HS-27A (cell line): ENCODE data around the gene RIOK3.
"Not testable (repeated sequence)": the region's sequence is repeated elsewhere in the genome, so short reads cannot be mapped to it uniquely, and the experiment has no call there.

Experiments
- DNase-seq: peaks from one replicate; pipeline ENCODE4 v3.0.0-alpha.2; 2012; ENCODE audit warnings: low read depth, missing footprints

The RIOK3 gene

DNA sequence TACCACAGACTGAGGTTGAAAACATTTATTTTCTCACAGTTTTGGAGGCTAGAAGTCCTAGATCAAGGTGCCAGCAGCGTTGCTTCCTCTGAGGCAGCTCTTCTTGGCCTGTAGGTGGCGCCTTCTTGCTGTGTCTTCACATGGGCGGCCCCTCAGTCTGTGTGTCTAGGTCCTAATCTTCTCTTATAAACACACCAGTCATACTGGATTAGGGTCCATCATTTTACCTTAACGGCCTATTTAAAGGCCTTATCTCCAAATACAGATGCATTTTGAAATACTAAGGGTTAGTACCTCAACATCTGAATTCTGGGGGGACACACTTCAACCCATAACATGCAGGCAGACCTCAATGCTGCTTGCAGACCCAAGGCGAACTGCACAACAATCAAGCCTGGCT lies 45.8 kb downstream of the RIOK3 start:
- peak; percentile 63 for DNase-seq

DNA sequence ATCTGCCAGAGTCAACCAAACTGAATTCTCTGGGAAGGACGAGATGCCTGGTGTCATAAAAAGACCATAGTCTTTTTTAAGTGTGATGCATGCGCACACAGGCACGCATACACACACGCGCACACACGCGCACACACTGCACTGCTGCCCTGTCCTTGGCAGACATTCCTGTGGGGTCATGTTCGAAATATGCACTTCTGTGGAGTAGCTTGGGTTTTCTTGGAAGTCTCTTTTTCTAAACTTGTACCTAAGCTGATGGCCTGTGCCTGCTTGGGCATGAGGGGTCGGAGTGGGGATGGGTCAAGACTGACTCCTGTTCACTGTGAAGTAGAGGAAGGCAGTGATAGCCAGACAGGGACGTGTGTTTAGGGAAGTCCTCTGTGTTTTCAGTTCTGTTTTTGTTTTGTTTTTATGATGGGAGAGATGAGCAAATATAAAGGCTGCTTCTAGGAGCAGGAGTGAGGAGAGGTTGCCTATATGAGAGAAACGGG lies 46.2 kb downstream of the RIOK3 start:
- no peak for DNase-seq

DNA sequence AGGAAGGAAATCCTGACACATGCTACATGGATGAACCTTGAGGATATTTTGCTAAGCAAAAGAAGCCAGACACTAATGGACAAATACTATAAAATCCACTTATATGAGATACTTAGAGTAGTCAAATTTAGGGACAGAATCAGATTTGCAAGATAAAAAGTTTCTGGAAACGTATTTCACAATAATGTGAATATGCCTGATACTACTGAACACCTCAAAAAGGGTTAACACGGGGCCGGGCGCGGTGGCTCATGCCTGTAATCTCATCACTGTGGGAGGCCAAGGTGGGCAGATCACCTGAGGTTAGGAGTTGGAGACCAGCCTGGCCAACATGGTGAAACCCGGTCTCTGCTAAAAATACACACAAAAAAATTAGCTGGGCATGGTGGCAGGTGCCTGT lies 48.5 kb downstream of the RIOK3 start:
- DNase-seq: no peak

DNA sequence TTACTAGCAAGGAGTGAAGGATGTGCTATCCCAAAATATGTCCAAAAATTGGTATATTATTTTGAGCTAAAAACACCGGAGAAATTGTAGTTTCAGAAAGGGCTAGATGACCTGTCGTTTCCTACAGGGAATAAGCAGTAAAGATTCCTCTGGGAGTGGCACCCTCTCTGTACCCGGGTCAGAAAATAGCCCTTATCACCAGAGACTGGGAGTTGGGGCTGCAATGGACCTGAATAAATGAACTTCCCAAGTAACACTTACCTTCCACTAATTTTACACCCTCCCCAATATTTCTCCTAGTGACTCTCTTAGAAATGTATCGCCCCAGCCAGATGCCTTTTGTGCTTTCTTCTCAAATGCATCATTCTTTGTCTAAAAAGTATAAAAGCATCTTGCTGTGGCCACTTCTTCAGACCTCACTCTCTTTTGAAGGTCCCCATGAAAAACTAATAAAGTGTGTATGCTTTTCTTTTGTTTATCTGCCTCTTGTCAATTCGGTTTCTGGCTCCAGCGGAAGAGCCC lies 49.5 kb downstream of the RIOK3 start:
- DNase-seq: no peak

DNA sequence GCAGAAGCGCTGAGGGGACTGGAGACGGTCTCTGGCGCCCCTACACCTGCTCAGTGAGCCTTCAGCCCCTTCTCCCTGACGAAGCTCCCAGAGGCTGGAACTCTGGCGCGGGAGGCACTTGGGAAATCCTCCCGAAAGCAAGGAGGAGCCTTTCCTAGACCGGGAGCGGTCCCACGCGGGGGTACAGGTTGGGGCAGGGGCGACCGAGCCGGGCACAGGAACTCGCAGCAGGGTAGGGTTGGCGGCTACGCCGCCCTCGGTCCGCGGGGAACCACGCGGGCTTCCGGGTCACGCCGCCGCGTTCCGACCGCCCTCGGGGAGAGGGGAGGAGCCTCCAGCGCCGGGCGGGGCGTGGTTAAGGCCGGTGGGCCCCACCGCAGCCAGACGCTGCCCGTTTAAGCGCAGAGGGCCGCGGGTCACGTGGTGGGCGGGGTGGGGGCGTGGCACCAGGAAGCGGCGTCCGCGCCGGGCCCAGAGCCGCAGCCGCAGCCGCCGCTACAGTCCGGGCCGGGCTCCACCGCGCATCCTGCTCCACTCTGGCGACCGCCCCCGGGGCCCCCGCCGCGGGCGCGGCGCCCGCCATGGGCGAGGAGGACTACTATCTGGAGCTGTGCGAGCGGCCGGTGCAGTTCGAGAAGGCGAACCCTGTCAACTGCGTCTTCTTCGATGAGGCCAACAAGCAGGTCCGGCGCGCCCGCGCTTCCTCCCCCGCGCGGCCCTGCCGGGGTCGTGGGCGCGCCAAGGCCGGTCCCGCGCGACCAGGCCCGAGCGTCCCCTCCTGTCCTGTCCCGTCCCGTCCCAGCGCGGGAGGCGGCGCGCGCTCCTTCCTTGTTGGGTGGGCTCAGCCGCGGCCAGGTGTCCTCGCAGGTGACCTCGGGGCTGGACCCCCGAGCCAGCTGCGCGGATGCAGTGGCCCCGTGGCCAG lies 50.2 kb downstream of the RIOK3 start, which contains the start of gene RMC1:
TSS of gene RMC1 (plus strand) at position 474 of the 925 bp plus-strand sequence. CDS start at position 582, 108 bp downstream.
- peak; percentile 73 for DNase-seq

DNA sequence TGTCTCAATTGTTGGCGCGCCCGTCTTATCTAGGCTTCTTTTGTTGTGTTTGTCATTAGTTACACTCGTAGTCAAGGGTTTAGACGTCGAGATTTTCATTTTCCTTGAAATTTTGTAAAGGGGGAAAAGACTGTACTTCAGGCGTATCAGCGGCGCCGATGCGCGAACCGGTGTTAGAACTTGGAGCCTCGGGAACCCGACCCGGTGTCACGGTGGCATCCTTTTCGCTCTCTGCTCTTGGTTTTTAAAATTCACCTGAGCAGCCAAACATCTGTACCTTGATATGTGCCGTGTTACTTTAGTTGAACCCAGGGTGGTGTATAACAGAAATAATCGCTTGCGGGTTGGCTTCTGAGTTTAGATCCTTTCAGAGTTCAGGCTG lies 50.9 kb downstream of the RIOK3 start:
- no peak for DNase-seq

DNA sequence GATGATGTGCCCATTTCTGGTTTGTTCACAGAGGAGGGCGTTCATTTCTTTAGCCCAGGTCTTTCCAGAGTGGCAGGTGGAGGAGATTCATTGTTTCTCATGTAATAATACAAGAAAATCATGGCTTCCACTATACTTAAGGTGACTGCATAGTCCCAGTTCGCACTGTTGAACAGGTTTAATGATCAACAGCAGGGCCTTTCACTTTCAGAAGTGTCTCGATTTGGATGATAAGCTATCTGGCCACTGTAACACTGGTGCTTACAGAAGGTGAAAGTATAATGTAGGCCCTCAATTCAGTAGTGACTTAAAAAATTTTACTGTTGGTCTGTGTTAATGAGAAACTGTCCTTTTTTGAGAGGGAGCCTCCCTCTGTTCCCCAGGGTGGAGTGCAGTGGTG lies 51.6 kb downstream of the RIOK3 start:
- no peak for DNase-seq

DNA sequence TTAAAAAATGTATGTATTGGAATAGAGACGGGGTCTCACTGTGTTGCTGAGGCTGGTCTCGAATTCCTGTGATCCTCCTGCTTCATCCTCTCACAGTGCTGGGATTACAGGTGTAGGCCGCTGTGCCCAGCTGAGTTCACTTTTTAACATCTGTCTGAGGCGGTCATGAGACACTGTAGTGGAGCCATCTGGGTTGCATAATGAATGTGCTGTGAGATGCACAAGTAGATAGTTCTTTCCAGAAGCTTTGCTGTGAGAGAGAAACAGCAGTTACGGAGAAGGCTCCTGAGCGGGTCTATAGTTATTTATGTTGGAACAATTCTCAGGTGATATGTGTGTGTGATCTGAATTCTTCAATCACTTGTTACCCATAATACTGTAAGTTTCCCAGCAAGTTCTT lies 53.3 kb downstream of the RIOK3 start:
- no peak for DNase-seq

- not testable (repeated sequence) for DNase-seq
Observed at GRCh38 chr18:23510923-23511322, 57.8 kb downstream of the RIOK3 start.

DNA sequence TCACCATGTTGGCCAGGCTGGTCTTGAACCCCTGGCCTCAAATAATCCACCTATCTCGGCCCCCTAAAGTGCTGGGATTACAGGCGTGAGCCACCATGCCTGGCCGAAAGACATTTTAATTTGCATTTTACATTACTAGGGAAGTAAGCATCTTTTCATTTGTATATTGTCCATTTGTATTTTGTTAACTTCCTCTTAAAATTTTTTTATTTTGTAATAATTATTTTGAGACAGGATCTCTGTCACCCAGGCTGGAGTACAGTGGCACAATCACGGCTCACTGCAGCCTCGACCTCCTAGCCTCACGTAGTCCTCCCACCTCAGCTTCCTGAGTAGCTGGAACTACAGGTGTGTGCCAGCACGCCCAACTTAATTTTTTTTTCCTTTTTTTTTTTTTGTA lies 59.1 kb downstream of the RIOK3 start:
- not testable (repeated sequence) for DNase-seq

DNA sequence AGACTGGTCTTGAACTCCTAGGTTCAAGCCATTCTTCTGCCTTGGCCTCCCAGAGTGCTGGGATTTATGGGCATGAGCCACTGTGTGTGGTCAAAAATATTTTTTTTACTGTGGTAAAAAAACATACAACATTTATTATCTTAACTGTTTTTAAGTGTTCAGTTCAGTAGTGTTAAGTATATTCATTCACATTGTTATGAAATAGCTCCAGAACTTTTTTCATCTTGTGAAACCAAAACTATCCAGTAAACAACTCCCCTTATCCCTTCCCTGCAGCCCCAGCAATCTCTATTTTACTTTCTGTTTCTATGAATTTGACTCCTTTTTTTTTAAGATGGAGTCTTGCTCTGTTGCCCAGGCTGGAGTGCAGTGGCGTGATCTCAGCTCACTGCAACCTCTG lies 59.6 kb downstream of the RIOK3 start:
- no peak for DNase-seq

DNA sequence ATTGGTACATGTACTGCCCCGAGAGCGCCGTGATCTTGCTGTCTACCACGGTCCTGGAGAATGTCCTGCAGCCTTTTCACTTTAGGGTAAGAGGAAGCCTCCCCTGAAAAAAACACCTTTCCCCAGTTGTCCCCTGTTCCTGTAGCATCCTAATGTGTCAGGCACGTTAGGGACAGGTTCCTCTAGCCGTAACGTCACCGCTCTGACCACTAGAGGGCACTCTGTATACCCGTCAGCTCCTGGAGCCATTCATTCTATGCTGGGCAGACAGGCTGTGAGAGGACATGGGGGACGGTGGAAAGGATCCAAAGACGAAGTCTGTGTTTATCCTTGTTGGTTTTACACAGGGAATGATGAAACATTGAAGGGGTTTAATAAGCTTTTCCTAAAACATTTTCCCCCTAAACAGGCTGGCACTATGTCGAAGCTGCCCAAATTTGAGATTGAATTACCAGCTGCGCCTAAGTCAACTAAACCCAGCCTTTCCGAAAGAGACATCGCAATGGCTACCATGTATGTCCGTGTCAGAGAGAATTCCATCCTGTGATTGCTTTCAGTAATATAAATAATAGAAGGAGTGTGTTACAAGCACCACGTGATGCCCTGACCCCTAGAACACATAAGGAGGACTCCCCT lies 62.9 kb downstream of the RIOK3 start:
- no peak for DNase-seq

DNA sequence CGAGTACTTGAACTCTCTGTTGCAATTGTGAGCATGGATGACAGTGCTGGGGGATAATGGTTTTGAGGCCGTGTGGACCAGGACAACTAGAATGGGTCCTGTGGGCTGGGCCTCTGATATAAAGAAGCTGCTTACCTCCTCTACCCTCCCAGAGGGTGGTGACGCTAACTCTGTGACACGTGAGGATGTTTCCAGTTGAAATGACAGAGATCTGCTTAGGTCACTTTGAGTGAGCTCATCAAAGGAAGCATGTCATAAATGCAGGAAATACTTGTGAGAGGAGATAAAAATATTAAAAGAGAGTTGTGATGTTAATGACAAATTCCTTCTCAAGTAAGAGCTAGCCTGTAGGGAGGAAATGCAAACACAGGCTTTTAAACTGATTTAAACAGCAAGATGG lies 66.6 kb downstream of the RIOK3 start:
- DNase-seq: no peak

GRCh38 chr18:23521271-23521670 lies 68.2 kb downstream of the RIOK3 start:
- DNase-seq: no peak

- no peak for DNase-seq
Observed at GRCh38 chr18:23521907-23522306, 68.8 kb downstream of the RIOK3 start.

DNA sequence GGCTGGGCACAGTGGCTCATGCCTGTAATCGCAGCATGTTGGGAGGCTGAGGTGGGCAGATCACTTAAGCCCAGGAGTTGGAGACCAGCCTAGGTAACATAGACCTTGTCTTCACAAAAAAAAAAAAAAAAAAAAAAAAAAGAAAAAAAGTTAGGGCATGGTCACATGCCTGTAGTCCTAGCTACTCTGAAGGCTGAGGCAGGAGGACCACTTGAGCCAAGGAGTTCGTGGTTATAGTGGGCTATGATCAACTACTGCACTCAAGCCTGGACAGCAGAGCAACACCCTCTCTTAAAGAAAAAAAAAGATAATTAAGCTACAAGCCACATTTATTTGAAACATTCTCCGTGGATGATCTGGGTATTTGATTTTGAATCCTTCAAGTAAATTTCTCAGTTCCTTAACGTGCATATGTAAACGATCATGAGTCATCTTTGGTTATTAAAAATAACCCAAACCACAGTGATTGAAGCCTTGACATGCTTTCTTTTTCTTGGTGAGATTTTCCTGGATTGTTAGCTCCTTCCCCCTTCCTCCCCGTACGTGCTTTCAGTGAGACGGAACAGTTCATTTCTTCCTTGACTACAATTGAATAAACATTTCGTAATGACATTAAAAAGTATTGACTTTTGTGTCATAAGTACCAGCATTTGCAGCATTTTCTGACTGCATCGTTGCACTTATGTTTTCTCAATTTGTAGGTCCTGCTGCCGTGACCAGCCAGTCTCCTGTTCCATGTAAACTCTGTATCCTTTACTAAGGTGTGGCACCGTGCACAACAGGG lies 70.5 kb downstream of the RIOK3 start:
- DNase-seq: no peak

DNA sequence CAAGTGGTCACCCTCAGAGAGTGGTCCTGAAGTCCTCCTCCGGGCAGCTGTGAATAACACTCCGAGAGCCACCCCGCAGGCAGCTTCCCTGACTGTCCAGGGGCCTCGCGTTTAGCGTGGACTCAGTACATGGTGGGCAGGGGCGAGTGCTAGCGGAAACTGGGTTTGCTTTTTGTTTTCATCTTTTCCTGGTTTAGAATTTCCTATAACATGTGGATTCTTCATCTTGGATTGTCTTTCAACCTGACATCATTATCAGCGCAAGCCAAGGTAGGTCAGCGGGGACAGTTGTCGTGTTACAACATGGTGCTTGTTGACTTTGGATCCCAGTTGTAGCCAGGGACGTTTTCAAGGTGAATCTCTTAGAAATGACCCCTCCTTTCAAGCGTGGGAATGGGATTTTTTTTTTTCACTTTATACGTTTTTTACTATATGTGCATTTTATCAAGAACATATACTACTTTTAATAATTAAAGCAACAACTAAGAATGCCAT lies 71.2 kb downstream of the RIOK3 start:
- no peak for DNase-seq

GRCh38 chr18:23526501-23527063 lies 73.5 kb downstream of the RIOK3 start:
- DNase-seq: no peak

DNA sequence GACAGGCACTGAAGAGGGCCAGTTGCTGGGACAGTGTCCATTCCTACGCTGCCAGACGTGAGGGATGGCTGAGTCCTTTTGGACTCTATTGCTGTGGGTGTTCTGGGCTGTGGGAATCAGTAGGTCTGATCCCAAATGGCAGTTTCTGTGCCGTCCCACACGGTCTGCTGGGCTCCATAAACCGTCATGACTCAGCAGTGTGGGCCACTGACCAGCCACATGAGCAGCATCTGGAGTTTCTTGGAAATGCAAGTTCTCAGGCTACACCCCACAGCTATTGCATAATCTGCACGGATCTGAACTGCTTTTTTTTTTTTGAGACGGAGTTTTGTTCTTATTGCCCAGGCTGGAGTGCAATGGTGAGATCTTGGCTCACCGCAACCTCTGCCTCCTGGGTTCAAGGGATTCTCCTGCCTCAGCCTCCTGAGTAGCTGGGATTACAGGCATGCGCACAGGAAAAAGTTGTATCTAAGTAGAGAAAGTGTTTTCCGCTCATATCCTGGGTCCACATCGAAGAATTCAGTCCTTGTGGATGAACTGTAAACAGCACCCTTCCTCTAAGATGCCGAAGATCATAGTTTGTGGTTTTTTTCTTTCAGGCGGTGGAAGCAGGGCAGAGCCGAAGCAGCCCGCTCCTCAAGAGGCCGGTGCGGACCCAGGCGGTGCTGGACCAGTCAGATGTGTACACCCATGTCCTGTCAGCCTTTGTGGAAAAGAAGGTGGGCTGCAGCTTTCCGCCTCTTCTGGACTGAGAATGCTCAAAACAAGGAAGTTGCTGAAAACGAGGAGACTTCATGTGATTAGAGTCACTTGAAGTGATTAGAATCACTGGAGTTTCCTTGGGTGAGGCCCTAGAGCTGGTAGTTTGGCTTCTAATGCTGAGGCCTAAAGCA lies 75.7 kb downstream of the RIOK3 start:
- no peak for DNase-seq

DNA sequence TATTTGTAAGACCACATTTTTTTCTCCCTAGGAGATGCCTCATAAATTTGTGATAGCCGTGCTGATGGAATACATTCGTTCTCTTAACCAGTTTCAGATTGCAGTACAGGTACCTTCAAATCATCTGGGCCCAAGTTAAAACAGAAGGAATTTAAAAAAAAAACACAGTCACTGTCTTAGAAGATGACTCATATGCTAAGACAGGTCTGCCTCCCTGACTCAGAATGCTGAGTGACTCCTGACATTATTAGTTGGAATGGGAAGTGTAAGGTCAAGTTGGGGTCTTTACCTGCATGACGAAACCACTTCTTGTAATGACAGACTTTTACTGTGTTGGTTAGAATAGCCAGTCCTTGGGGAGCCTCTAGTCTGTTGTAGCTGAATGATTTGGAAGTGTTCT lies 76.5 kb downstream of the RIOK3 start:
- no peak for DNase-seq

- DNase-seq: no peak
Observed at GRCh38 chr18:23530195-23530594, 77.1 kb downstream of the RIOK3 start.
